ENCODE data around the gene TLR5. TPM values are rescaled to one million over a fixed set of nuclear protein-coding genes. Genes with fewer than 3 reads are reported as not detected.

Gene TLR5, protein sequence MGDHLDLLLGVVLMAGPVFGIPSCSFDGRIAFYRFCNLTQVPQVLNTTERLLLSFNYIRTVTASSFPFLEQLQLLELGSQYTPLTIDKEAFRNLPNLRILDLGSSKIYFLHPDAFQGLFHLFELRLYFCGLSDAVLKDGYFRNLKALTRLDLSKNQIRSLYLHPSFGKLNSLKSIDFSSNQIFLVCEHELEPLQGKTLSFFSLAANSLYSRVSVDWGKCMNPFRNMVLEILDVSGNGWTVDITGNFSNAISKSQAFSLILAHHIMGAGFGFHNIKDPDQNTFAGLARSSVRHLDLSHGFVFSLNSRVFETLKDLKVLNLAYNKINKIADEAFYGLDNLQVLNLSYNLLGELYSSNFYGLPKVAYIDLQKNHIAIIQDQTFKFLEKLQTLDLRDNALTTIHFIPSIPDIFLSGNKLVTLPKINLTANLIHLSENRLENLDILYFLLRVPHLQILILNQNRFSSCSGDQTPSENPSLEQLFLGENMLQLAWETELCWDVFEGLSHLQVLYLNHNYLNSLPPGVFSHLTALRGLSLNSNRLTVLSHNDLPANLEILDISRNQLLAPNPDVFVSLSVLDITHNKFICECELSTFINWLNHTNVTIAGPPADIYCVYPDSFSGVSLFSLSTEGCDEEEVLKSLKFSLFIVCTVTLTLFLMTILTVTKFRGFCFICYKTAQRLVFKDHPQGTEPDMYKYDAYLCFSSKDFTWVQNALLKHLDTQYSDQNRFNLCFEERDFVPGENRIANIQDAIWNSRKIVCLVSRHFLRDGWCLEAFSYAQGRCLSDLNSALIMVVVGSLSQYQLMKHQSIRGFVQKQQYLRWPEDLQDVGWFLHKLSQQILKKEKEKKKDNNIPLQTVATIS
- 0.08 and 0.13 TPM in 2 replicates for total RNA-seq

DNA sequence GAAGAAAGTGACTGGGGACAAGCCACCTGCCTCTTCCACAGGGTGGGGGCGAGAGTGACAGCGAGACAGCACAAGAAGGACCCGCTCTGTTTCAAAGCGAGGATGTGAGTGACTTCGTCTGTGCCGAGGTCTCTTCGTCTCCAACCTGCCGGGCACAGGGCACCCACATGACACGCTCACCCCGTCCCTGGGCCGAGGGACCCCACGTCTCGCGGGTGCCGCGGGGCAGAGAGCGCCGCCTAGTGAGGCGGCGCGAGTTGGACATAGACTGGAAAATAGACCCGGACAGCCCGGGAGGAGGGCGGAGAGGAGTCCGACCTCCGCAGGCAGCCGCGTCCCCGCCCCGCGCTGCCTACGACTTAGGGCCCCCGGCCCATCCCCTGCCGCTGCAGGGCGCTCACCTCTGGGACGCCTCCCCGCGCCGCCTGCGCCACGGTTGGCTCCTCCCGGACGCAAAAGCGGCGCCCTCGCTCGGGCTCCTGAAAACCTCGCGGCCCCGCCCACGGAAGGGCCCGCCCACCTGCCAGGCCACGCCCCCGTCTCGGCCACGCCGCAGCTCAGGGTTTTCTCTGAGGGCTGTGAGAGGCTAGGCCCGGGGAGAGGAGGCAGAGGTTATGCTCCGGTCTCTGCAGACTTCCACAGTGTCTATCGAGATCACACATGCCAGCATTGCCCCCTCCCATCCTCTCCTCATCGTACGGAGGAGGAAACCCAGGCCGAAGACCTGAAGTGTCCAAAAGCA is at the start of gene TLR5:
Gene TLR5, minus strand, starts transcription at position 454 of the 742 bp plus-strand sequence. CDS start 30,217 bp downstream, outside the sequence.

Other genes with a start within 250 kb of the TLR5 start
- 0.13 TPM in 1 of 2 replicates, not detected in the other for gene SUSD4, start 220.9 kb upstream of the TLR5 start, total RNA-seq

All from epithelial cell of alveolus of lung (primary cell).